H9 (cell line): ENCODE results near the gene ENOX1. TPM values are rescaled to one million over a fixed set of nuclear protein-coding genes. Genes with fewer than 3 reads are reported as not detected.

Source experiments
- DNase-seq: peaks from one replicate; pipeline ENCODE4 v3.0.0-alpha.2; 2017
- H2AFZ ChIP-seq: one replicate; pipeline ENCODE4 v1.6.1; 2013; ENCODE audit warnings: mild to moderate bottlenecking, low read length, control low read depth, moderate library complexity
- H2AK5ac ChIP-seq: 2 replicates; pipeline ENCODE4 v1.6.1; 2013; ENCODE audit warnings: low read length, control low read depth, mixed read lengths; ENCODE audit not compliant: insufficient read length
- H2BK120ac ChIP-seq: one replicate; pipeline ENCODE4 v1.6.1; 2013; ENCODE audit warnings: low read depth, mild to moderate bottlenecking, low read length, control low read depth, inconsistent platforms; ENCODE audit not compliant: poor library complexity, severe bottlenecking
- H2BK12ac ChIP-seq: 2 replicates; pipeline ENCODE4 v1.6.1; 2013; ENCODE audit warnings: low read length, control low read depth, mixed read lengths, low read depth; ENCODE audit not compliant: insufficient read length
- H2BK15ac ChIP-seq: 2 replicates; pipeline ENCODE4 v1.6.1; 2013; ENCODE audit warnings: low read depth, low read length, control low read depth
- H2BK20ac ChIP-seq: one replicate; pipeline ENCODE4 v1.6.1; 2013; ENCODE audit warnings: low read depth, mild to moderate bottlenecking, low read length, control low read depth, inconsistent platforms; ENCODE audit not compliant: poor library complexity, severe bottlenecking
- H2BK5ac ChIP-seq: 2 replicates; pipeline ENCODE4 v1.6.1; 2013; ENCODE audit warnings: low read length, control low read depth, mixed read lengths; ENCODE audit not compliant: insufficient read length
- H3K14ac ChIP-seq: 2 replicates; pipeline ENCODE4 v1.6.1; 2013; ENCODE audit warnings: low read length, control low read depth; ENCODE audit not compliant: insufficient read depth
- H3K18ac ChIP-seq: 2 replicates; pipeline ENCODE4 v1.6.1; 2013; ENCODE audit warnings: low read depth, mild to moderate bottlenecking, mixed read lengths, low read length, control low read depth; ENCODE audit not compliant: insufficient read length
- H3K23ac ChIP-seq: 2 replicates; pipeline ENCODE4 v1.6.1; 2013; ENCODE audit warnings: low read length, control low read depth, mixed read lengths, low read depth; ENCODE audit not compliant: insufficient read length
- H3K23me2 ChIP-seq: 2 replicates; pipeline ENCODE4 v1.6.1; 2013; ENCODE audit warnings: low read depth, mild to moderate bottlenecking, mixed read lengths, low read length, control low read depth; ENCODE audit not compliant: insufficient read length, poor library complexity, severe bottlenecking
- H3K27ac ChIP-seq: 2 replicates; pipeline ENCODE4 v1.5.1; 2013; ENCODE audit warnings: low read length, control low read depth, mixed read lengths, low read depth; ENCODE audit not compliant: insufficient read length
- H3K27me3 ChIP-seq: 2 replicates; pipeline ENCODE4 v1.6.1; 2013; ENCODE audit warnings: low read length, control low read depth, inconsistent platforms; ENCODE audit not compliant: insufficient read depth
- H3K4ac ChIP-seq: 2 replicates; pipeline ENCODE4 v1.6.1; 2013; ENCODE audit warnings: low read depth, mild to moderate bottlenecking, control low read depth, inconsistent platforms, low read length, moderate library complexity
- H3K4me1 ChIP-seq: 2 replicates; pipeline ENCODE4 v1.6.1; 2013; ENCODE audit warnings: low read length, control low read depth, inconsistent platforms; ENCODE audit not compliant: insufficient read depth
- H3K4me2 ChIP-seq: 2 replicates; pipeline ENCODE4 v1.6.1; 2013; ENCODE audit warnings: low read length, control low read depth, mixed read lengths; ENCODE audit not compliant: insufficient read length, insufficient read depth
- H3K56ac ChIP-seq: 2 replicates; pipeline ENCODE4 v1.6.1; 2013; ENCODE audit warnings: low read depth, mild to moderate bottlenecking, mixed read lengths, low read length, control low read depth; ENCODE audit not compliant: insufficient read length
- H3K79me1 ChIP-seq: 2 replicates; pipeline ENCODE4 v1.6.1; 2013; ENCODE audit warnings: low read depth, mild to moderate bottlenecking, moderate library complexity, low read length, control low read depth, inconsistent platforms; ENCODE audit not compliant: insufficient read depth, poor library complexity, severe bottlenecking
- H3K79me2 ChIP-seq: 2 replicates; pipeline ENCODE4 v1.6.1; 2013; ENCODE audit warnings: low read length, control low read depth, inconsistent platforms; ENCODE audit not compliant: insufficient read depth
- H3K9ac ChIP-seq: 2 replicates; pipeline ENCODE4 v1.6.1; 2013; ENCODE audit warnings: low read length, control low read depth, mixed read lengths; ENCODE audit not compliant: insufficient read length; ENCODE audit errors: extremely low read depth
- H3K9me3 ChIP-seq: one replicate; pipeline ENCODE4 v1.6.1; 2013; ENCODE audit warnings: low read depth, low read length, inconsistent platforms; ENCODE audit not compliant: control insufficient read depth
- H3T11ph ChIP-seq: one replicate; pipeline ENCODE4 v1.6.1; 2013; ENCODE audit warnings: mild to moderate bottlenecking, low read length, control low read depth, inconsistent platforms
- H4K20me1 ChIP-seq: one replicate; pipeline ENCODE4 v1.6.1; 2013; ENCODE audit not compliant: control insufficient read depth, insufficient read length, insufficient read depth
- H4K5ac ChIP-seq: 2 replicates; pipeline ENCODE4 v1.6.1; 2013; ENCODE audit warnings: low read depth, mild to moderate bottlenecking, mixed read lengths, low read length, control low read depth; ENCODE audit not compliant: insufficient read length
- H4K8ac ChIP-seq: replicated peaks from 2 replicates; pipeline ENCODE4 v1.6.1; 2013; ENCODE audit warnings: low read length, control low read depth, mixed read lengths, low read depth; ENCODE audit not compliant: insufficient read length
- H4K91ac ChIP-seq: 2 replicates; pipeline ENCODE4 v1.6.1; 2013; ENCODE audit warnings: low read depth, mild to moderate bottlenecking, moderate library complexity, mixed read lengths, low read length, control low read depth; ENCODE audit not compliant: insufficient read length
- H3K27ac Mint-ChIP-seq, 3 experiments: 2 replicates in 2 of 3; 3 replicates in 1 of 3; pipeline ENCODE4 v1.8.0; 2020 to 2021; ENCODE audit warnings: mixed read lengths in 3 of 3, mild to moderate bottlenecking in 1 of 3, moderate library complexity in 1 of 3
- H3K27me3 Mint-ChIP-seq: 2 replicates; pipeline ENCODE4 v1.8.0; 2021; ENCODE audit warnings: low read depth, mild to moderate bottlenecking, moderate library complexity, mixed read lengths
- H3K36me3 Mint-ChIP-seq, 3 experiments: 2 replicates in 2 of 3; 3 replicates in 1 of 3; pipeline ENCODE4 v1.8.0; 2020 to 2021; ENCODE audit warnings: low read depth in 3 of 3, mixed read lengths in 3 of 3; ENCODE audit not compliant: insufficient read depth in 1 of 3
- H3K4me1 Mint-ChIP-seq, 2 experiments: 2 replicates each; pipeline ENCODE4 v1.8.0; 2020; ENCODE audit warnings: mixed read lengths in 2 of 2
- H3K4me3 Mint-ChIP-seq, 2 experiments: 2 replicates in 1 of 2; 3 replicates in 1 of 2; pipeline ENCODE4 v1.8.0; 2020 to 2021; ENCODE audit warnings: mild to moderate bottlenecking in 2 of 2, mixed read lengths in 2 of 2, moderate library complexity in 1 of 2
- H3K9me3 Mint-ChIP-seq, 2 experiments: 2 replicates in 1 of 2; 3 replicates in 1 of 2; pipeline ENCODE4 v1.8.0; 2020; ENCODE audit warnings: mild to moderate bottlenecking in 2 of 2, mixed read lengths in 2 of 2, moderate library complexity in 1 of 2
- WGBS: extraction: QIAGEN DNeasy Blood & Tissue Kit; methylation state at CpG from one replicate; pipeline ENCODE4 v1.1.7; 2013; ENCODE audit warnings: missing lambda C conversion rate, low lambda C conversion rate, mixed read lengths; ENCODE audit not compliant: insufficient read length; ENCODE audit errors: extremely low coverage; 5-methylcytosine and 5-hydroxymethylcytosine counted together
- total RNA-seq: library from RNA; stranded (reverse); gene quantifications from 2 replicates; pipeline ENCODE4 v1.2.1, GENCODE V29; 2021
- TF ChIP-seq, protein P1 (sequence below): fragments of 200-600 bp; sonication (generic); conservative IDR thresholded peaks from 3 replicates; pipeline ENCODE4 v1.8.0; 2021; ENCODE audit warnings: antibody characterized with exemption, mild to moderate bottlenecking

ENOX1 gene
- total RNA-seq, 1 experiment from 2014 or later: 0.24 TPM

DNA sequence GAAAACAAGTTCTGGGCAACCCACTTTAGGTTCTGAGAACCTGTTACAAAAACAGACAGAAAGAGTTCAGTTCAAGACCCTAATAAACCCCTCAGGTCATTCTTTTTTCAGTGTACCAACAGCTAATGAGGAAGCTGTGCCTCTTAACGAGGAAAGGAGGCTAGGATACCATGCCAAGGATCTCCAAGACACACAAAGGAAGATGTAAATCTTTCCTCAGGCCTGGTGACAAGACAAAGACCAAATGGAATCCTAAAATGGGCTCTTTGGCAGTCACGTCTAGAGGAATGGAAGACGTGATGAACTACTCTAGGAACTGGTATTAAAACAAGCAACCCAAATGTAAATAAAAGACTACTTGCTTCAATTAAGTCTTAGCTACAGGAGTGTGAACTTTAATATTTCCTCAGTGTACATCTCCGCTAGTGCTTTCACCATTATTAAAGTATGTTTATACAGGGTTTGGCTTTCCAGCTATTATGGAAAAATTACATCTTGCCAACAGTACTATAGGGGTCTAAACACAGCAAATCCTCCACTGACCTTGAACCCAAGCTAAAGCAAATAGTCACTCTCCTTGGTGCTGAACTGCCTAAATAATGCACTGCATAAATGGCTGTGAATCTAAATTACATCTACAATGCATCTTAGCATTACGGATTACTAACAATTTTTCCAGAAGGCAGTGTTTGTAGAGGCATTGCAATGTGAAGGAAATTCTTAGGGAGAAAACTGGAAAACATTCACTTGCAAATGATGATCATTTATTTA, 42.3 kb downstream of the ENOX1 start:
- Histone ChIP-seq H3K79me2 (no peaks in the 10 kb centered on the region), H2BK5ac (no peak overlapping the region), H4K91ac (no peak overlapping the region), H4K8ac (no peak overlapping the region), H3K4me2 (no peak overlapping the region), H3T11ph (no peak overlapping the region), H3K23ac (no peak overlapping the region), H3K27me3 (no peaks in the 10 kb centered on the region), H4K20me1 (no peaks in the 10 kb centered on the region), H2AFZ (no peak overlapping the region), H3K4ac (no peak overlapping the region), H4K5ac (no peak overlapping the region), H3K14ac (no peak overlapping the region), H2BK15ac (no peak overlapping the region), H3K27ac (no peak overlapping the region), H3K23me2 (no peaks in the 10 kb centered on the region), H3K9ac (no peak overlapping the region), H3K56ac (no peak overlapping the region), H2AK5ac (no peak overlapping the region), H2BK20ac (no peak overlapping the region), H3K4me1 (no peaks in the 10 kb centered on the region), H3K18ac (no peak overlapping the region), H3K79me1 (no peaks in the 10 kb centered on the region), H2BK12ac (no peak overlapping the region), H2BK120ac (no peak overlapping the region), H3K9me3 (no peaks in the 10 kb centered on the region)
- H3K4me1 Mint-ChIP-seq: no peaks in the 10 kb centered on the region
- no peak overlapping the region for H3K27ac Mint-ChIP-seq
- no peak overlapping the region for H3K4me3 Mint-ChIP-seq
- H3K27me3 Mint-ChIP-seq: peaks cover 2% of the 10 kb centered on the region; the same call in 1 of the 2 replicates
- TF ChIP-seq, protein P1, sequence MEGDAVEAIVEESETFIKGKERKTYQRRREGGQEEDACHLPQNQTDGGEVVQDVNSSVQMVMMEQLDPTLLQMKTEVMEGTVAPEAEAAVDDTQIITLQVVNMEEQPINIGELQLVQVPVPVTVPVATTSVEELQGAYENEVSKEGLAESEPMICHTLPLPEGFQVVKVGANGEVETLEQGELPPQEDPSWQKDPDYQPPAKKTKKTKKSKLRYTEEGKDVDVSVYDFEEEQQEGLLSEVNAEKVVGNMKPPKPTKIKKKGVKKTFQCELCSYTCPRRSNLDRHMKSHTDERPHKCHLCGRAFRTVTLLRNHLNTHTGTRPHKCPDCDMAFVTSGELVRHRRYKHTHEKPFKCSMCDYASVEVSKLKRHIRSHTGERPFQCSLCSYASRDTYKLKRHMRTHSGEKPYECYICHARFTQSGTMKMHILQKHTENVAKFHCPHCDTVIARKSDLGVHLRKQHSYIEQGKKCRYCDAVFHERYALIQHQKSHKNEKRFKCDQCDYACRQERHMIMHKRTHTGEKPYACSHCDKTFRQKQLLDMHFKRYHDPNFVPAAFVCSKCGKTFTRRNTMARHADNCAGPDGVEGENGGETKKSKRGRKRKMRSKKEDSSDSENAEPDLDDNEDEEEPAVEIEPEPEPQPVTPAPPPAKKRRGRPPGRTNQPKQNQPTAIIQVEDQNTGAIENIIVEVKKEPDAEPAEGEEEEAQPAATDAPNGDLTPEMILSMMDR: no peak
- H3K36me3 Mint-ChIP-seq: no peaks in the 10 kb centered on the region
- no peaks in the 10 kb centered on the region for H3K9me3 Mint-ChIP-seq
- DNase-seq: no peak
- no CpG with 5 or more reads among the region's 5 CpGs for WGBS
